KBM-7 (cell line): ENCODE data around the gene SYNDIG1.

Source experiments
- DNase-seq: peaks from one replicate; pipeline ENCODE4 v3.0.0-alpha.2; 2015
- in situ Hi-C: fragments of 300-500 bp; cut with MboI; formaldehyde crosslinking; loops from 2 replicates; pipeline ENCODE4 v1.14.3; 2020; ENCODE audit warnings: low sequenced_read_pairs, low pct_unique_long_range_greater_than_20kb, mixed read lengths

SYNDIG1 gene

DNA sequence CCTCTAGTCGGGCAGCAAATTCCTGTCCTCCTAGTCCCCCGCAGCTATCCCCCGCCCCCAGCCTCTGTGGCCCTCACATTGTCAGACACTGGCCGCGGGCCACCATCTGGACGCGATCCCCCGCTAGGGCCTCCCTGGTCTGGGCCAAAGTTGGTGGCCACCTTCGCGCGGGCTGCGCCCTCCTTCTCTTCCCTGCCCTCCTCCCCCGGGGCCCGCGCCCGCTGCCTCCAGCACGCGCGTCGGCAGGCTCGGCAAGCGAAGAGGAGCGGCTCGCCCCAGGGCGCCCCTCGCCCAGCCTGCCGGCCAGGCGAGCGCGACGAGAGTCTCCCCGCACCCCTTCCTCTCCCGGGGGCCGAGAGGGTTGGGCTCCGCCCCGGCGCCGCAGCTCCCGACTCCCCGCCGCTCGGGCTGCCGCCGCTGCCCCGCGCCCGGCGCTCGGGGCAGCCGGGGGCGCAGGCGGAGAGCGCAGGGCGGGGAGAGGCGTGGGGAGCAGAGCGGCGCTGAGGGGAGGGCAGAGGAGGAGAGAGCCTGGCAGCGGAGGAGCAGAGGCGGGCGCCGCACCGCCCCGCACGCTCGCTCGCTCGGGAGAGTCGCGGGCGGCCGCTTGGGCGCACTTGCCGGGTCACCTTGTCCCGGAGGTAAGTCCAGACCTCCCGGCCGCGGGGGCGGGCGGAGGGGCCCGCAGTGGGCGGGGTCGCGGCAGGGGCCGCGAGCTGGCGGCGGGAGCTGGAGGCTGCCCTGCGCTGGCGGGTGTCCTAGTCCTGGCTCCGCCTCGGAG, at the start of gene SYNDIG1:
Gene SYNDIG1, plus strand, starts transcription at position 514 of the 778 bp plus-strand sequence. CDS start 73,469 bp downstream, outside the sequence.
- in situ Hi-C loops, result no loop called here
- no peak for DNase-seq

DNA sequence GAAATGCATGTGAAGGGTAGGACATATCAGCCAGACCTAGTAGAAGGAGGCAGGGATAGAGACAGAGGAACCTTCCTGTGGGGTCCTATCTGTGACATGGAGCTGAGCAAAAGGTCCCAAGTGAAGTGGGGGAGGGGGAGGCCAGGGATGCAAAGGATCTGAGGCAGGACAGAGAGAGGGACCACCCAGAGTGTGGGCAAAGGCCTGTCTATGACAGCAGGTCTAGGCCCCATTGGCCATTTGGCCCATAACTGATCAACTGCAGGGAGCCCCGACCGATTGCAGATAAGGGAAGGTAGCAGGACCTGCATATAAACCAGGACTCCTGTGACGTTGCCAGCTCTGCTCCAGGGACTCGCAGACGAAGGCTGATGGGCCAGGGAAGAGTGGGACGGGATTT, 49.6 kb upstream of the SYNDIG1 start:
- in situ Hi-C loops, result no loop called here
- DNase-seq, result no peak

DNA sequence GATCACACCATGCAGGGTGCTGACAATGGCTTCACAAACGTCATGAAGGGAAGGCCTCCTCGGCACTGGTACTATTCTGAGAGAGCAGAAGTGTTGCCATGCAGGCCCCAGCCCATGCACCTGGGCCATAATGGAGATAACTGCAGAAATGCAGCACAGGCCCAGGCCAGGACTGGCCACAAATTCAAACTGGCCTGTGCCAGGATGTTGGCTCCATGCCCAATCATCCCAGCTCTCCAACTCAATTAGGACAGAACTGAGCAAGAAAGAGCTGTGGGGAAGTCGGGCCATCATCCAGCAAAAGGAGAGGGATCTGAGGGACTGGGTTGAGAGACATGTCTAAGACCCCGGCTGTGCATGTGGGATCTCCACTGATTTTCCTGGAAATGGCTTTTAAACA, 48.9 kb upstream of the SYNDIG1 start:
- no peak for DNase-seq
- in situ Hi-C loops, result no loop called here

DNA sequence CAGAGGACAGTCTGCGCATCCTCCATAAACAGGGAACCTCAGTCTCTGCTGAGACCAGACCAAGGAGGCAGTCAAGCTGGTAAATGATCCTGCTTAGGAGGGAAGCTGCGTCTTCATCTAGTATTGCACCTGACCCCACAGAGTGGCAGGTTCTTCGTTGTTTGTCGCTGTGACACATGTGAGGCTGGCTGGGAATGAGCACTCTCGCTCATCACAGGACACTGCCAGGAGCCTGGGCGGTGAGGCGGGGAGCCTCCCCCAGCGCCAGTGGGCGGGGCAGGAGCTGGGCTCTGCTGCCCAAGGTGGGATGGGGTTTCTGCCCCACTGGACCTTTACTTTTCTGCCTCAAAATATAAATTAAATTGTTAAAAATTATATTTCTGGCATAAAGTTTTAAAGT, 48.4 kb upstream of the SYNDIG1 start:
- no peak for DNase-seq

DNA sequence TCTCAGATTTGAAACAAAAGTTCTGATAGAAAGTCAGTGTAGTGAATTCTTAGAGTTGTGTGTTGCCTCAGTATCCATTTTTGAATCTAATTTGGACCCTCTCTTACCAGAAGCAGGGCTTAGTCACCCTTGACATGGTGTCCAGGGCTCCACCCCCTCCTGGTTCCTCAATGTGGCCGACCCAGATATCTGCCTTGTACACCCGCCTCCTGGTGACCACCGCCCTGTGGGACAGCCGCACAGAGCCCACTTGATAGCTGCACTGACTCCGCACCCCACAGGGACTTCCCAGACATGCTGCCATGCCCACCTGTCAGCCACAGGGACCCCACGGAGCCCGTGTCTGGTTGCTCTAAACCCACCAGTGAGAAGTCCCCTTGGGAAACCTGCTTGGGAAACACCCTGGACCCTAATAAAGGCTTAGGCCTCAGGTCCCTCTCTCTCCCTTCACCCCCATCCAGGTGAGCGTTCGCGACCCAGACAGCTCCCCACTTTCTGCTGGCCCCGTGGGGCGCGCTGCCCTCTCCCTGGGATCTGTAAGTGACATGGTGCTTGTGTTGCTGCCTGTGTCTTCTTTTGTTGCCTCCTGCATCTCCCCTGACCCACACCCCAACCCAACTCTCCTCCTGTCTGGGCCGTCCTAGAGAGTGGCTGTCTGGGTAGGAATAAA, 47.2 kb upstream of the SYNDIG1 start:
- DNase-seq, result no peak
- in situ Hi-C loops, result no loop called here

More for the DNA sequence above, 48.4 kb upstream of the SYNDIG1 start:
- in situ Hi-C loops, result no loop called here

DNA sequence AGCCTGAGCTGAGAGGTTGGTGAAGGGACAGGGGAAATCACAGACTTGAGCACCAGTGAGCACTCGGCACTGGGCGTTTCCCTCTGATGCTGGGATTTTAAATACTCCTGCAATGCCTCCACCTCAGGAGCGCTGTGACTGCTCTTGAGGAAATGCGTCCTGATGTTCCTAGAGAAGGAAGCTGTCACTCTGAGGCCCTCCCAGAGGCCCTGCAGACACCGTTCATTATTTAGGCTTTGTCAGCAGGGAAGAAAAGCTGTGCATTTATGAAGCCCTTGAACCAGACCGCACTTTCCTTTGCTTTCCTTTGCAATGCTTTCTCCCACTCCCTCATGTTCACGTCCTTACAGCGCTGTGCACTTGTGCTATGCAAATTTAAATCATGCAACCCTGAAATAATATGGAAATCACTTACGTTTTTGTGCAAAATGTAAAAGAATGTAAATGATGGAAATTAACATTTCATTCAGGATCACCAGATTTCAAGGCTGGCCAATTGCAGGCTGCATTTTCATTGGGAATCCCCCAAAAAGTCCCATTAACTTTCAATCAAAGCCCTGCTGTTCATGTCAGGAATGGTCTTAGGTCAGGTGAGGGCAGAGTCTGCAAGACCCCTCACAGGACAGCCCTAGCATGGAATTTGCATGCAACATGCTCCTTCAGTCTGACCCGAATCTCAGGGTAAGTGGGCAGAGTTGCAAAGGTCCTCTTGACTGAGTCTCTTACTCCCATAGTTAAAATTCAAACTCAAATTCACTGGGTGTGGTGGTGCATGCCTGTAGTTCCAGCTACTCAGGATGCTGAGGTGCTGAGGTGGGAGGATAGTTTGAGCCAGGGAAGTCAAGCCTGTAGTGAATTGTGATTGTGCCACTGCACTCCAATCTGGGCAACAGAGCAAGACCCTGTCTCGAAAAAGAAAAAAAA, 45.8 kb upstream of the SYNDIG1 start:
- no peak for DNase-seq
- in situ Hi-C loops, result no loop called here

DNA sequence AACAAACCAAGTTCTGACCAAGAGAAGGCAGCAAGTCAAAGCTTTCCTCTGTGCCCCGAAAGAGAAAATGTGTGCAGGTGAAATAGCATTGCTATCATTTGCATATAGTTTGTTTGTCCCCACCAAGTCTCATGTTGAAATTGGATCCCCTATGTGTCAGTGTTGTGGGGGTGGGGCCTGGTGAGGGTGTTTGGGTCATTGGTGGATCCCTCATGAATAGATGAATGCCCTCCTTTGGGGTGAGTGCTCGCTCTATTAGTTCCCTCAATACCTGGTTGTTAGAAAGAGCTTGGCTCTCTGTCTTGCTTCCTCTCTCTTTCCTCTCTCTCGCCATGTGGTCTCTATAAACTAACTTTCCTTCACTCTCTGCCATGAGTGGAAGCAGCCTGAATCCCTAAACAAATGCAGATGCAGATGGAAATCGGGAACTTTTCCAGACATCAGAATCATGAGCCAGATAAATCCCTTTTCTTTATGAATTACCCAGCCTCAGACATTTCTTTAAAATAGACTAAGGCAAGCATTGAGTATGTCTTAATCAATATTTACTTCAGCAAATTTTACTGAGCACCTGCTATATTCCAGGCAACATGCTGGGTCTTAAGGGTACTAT, 43.8 kb upstream of the SYNDIG1 start:
- in situ Hi-C loops, result no loop called here
- DNase-seq, result no peak

DNA sequence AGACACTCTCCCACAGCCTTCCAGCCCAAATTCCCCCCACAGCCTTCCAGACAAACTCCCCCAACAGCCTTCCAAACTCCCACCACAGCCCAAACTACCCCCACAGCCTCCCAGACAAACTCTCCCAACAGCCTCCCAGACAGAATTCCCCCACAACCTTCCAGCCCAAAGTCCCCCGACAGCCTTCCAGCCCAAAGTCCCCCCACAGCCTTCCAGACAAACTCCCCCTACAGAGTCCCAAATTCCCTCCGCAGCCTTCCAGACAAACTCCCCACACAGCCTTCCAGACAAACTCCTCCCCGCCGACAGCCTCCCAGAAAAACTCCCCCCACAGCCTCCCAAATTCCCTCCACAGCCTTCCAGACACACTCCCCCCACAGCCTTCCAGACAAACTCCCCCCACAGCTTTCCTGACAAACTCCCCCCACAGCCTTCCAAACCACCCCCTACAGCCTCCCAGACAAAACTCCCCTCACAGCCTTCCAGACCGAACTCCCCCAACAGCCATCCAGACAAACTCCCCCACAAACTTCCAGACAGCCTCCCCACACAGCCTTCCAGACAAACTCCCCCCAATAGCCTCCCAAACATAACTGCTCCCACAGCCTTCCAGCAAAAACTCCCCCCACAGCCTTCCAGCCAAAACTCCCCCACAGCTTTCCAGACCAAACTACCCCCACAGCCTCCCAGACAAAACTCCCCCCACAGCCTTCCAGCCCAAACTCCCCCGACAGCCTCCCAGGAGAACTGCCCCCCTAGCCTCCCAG, 38.0 kb upstream of the SYNDIG1 start:
- in situ Hi-C loops, result no loop called here
- no peak for DNase-seq

DNA sequence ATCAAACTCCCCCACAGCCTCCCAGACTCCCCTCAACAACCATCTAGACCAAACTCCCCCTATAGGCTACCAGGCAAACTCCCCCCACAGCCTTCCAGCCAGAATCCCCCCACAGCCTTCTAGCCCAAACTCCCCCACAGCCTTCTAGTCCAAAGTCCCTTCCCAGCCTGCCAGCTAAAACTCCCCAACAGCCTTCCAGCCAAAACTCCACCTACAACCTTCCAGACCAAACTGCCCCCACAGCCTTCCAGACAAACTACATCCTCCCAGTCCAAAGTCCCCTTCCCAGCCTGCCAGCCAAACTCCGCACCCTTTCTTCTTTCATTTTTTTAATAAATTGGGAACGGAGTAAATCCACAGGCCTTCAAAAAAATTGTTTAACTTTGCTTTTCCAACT, 37.4 kb upstream of the SYNDIG1 start:
- no peak for DNase-seq
- in situ Hi-C loops, result no loop called here

DNA sequence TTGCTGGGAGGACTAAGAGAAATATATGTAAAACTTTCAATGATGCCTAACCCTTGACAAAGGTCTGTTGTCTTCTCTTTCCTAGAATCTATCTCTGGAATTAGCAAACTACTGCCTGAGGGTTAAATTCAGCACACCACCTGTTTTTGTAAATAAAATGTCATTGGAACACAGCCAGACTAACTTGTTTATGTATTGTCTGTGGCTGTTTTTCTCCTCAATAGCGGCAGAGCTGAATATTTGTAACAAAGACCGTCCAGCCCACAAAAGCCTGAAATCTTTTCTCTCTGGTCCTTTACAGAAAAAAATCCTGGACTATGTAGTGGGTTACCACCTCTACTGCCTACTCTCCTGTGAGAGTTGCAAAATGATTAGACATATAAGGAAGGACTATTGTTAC, 33.3 kb upstream of the SYNDIG1 start:
- no peak for DNase-seq
- in situ Hi-C loops, result no loop called here

DNA sequence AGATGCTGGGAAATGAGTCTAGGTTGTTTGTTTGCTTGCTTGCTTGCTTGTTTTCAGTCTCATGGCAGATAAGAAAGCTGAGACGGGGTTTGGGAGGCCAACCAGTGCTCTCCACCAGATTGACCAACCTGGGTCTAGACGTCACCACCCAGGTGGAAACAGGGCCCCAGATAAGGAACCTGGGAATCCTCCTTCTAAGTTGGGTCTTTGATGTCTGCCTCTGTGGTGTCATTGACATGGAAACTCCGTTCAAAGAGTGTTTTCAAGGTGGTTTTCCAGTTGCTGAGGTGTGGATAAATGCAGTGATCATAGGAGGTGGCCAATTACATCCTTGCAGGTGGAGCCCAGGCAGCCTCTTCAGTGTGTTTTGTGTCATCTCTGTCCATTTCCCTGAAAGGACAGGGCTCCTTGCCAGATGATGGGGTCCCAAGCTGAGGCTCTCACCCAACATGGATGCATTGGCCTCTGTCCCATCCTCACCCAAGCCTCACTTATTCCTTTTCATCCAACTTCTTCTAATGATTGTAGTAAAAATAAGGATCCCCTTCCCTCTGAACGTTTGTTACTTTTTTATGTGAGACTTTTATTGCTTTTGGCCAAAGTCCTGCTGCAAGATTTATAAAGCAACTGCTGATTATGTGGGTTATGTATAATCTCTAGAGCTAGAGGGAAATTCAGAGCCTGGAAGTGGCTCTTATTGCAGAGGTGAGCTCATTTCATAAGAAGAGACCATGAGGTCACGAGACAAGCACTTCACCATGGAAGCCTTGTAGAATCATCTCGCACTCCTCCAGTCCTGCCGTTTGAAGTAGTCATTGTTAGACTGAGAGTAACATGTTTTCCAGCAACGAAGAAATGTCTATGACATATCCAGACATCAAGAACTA, 32.0 kb upstream of the SYNDIG1 start:
- in situ Hi-C loops, result no loop called here
- DNase-seq, result no peak

DNA sequence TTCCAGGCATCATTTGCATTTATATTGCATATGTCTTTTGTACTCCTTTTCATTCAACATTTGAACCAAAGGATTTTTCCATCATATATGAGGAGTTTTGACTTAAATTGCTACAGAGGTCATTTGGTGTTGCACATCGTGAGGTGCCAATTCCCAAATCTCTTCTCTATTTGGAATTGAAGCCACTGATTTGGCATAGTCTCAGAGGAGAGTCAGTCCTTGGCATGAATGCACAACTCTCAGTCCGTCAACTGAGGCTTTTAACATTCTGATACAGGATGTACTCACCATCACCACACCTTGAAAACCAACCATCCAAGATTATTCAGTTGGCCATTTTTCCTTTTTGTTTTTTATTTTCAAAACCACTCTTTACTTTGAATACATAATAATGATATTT, 31.1 kb upstream of the SYNDIG1 start:
- DNase-seq, result no peak
- in situ Hi-C loops, result no loop called here

DNA sequence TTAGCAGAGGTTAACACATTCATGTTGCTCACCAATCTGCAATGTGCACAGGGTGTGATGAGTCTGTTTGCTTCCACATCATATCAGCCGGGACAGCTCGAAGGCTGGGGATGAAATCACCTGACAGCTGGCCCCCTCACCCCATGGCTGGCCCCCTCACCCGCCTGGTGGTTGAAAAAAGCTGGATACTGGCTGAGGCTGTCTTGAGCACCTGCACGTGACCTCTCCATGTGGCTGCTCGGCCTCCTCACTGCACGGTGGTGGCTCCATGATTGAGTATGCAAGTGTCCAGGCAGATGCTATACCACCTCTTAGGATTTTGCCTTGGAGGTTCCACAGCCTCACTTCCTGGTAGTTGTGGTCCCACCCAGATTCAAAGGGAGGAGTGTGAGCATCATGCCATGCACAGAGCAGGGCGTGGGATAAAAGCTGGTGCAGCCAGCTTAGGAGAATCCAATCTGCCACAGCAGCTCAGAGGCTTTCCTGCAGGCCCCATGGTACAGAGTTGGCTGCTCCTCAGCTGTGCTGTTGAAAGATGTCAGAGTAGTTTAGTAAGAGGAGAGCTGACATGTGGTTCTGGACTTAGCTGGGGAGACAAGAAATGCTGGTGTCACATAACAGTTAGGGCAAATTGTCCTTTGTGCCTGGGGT, 29.6 kb upstream of the SYNDIG1 start:
- in situ Hi-C loops, result no loop called here
- DNase-seq, result no peak

DNA sequence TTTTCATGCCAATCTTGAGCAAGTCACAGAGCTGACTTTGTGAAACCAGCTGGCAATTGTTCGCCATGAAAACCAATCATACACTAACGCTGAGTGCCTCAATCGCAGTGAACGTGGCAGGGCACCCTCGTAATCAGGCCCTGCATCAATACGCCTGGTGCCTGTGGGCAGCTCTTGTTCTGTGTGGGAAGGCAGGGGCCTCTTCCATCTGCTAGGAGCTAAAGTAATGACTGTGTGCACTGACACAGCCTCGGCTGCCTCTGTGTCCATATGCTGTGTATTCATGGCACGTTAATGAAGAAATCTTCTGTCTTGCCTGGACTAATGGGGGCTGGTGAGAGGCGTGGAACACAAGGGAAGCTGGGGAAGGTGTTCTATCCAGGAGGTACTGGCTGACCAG, 27.8 kb upstream of the SYNDIG1 start:
- in situ Hi-C loops, result no loop called here
- no peak for DNase-seq

DNA sequence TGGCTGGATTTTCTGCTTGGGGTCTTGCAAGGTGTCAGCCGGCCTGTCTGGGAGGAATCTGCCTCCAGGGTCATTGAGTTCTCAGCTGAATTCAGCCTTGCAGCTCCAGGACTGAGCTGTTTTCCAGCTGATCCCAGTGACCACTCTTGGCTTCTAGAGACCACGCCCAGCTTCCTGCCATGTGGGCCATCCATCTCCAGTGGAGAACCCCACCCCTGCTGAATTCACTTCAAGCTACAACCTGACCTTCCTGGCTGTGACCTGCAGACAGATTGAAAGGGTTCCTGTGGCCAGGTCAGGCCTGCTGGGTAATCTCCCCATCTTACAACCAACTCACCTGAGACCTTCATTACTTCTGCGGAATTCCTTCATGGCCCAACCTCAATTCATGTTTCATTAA, 26.5 kb upstream of the SYNDIG1 start:
- in situ Hi-C loops, result no loop called here
- no peak for DNase-seq

DNA sequence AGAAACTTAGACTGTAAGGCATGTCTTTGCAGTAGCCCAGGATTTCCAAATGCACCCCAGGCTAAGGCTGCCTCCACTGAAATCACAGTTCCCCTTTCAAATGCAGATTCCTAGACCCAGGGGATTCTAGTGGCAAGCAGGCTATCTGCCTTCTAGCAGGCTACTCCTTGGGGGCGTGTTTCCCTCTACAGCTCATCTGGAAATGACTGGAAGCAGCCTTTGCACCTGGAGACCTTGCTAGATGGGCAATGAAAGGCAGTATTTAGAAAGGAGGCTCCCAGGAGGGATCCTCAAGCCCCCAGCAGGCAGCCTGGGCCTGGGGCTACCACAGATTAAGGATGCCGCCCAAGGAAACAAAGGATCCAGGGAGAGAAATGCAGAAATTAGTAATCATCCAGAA, 26.0 kb upstream of the SYNDIG1 start:
- DNase-seq, result no peak
- in situ Hi-C loops, result no loop called here

DNA sequence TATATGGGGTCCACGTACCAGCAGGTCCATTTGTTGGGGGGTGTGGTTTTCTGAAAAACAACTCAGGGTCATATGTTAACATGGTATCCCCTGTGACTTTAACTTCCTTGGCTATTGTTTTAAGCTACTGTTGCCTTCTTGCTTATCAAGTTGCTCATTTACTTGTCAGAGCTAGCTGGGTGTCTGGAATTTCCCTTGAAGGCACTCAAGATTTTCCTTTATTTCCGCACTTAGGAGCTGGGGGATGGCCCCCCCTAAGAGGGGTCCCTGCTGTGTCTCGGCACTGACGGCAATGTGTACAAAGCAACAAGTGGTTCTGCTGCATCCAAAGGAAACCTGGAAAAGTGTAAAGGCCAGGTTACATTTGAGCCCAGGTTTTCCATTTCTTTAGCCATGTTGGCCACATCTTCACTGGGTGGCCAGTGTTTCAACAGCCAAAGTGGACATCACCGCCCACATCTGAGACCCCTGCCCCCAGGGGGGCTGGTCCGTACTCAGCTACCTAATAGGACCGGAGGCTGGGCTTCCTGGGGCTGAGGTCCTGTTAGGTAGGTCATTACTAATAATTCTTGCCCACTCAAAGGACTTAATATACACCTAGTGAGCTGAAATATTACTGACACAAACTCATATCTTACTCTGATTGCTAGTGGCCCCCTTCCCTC, 24.8 kb upstream of the SYNDIG1 start:
- no peak for DNase-seq
- in situ Hi-C loops, result no loop called here
